Measurements from ENCODE around the gene ATRAID.

ATRAID gene

GRCh38 chr2:27220091-27220490, 8.2 kb downstream of the ATRAID start:
- no peak for FAIRE-seq

DNA sequence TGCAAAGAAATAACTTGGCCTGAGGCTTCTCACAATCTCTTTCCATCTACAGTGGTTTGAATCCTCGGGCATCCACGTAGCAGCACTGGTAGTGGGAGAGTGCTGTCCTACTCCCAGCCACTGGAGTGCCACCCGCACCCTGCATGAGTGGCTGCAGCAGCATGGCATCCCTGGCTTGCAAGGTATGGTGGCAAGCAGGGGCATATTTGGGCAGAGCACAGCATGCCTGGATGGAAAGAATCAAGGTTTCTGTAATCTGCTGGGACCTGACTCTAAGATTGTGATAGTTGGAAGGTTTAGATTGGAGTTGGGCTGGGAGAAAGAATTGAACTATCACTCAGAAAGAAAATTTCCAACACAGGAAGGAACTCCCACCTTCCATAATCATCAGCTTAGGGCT, 9.3 kb downstream of the ATRAID start:
- FAIRE-seq = no peak

- no peak for FAIRE-seq
These were observed 10.6 kb downstream of the ATRAID start for GRCh38 chr2:27222407-27222806.

DNA sequence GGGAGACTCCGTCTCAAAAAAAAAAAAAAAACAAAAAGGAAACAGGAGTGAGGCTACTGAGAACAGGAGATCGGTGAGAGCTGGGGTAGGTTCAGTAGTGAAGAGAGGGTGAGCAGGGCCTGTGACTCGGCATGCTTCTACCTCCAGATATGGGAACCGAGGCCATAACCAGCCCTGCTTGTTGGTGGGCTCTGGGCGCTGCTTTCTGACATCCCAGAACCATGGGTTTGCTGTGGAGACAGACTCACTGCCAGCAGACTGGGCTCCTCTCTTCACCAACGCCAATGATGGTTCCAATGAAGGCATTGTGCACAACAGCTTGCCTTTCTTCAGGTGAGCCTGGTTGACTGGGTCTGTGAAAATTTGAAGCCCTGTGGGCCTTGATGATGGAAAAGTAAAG, 11.6 kb downstream of the ATRAID start:
- FAIRE-seq = no peak

GRCh38 chr2:27225526-27225925, 13.7 kb downstream of the ATRAID start:
- no peak for FAIRE-seq

GRCh38 chr2:27227501-27227900, 15.7 kb downstream of the ATRAID start:
- FAIRE-seq = no peak

DNA sequence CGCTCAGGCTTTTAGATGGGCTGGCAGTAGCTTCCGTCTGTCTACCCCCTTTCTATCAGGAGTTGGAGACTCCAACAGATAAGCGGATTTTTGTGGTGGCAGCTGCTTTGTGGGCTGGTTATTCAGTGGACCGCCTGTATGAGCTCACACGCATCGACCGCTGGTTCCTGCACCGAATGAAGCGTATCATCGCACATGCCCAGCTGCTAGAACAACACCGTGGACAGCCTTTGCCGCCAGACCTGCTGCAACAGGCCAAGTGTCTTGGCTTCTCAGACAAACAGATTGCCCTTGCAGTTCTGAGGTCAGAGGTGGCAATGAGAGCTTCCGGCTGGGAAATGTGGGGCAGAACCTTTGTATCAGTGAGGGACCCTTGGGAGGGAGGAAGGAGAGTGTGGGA, 20.1 kb downstream of the ATRAID start:
- no peak for FAIRE-seq

GRCh38 chr2:27233341-27233740, 21.5 kb downstream of the ATRAID start:
- FAIRE-seq = no peak

DNA sequence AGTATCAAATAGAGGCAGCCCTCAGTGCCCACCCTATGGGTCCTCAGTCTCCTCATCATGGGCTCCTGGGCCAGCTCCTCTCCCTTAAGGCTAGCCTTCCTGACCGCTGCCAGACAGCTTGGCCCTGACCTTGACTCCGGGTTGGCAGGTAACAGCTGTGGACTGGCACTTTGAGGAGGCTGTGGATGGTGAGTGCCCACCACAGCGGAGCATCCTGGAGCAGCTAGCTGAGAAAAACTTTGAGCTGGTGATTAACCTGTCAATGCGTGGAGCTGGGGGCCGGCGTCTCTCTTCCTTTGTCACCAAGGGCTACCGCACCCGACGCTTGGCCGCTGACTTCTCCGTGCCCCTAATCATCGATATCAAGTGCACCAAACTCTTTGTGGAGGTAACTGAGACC, 24.3 kb downstream of the ATRAID start:
- no peak for FAIRE-seq

DNA sequence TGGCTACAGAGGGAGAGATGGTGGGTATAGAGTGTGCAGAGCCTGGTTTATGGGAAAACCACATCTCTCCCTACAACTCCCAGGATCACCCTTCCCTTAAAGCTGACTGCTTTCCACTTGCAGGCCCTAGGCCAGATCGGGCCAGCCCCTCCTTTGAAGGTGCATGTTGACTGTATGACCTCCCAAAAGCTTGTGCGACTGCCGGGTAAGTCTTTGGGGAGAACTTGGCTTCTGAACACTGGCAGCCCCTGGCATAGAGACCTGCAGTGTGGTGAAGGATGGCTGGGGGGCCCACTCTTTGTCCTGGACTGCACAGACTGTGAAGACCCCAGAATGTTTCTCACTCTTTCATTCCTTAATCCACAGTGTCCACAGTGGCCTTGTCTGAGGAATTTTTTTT, 24.8 kb downstream of the ATRAID start:
- FAIRE-seq = no peak

DNA sequence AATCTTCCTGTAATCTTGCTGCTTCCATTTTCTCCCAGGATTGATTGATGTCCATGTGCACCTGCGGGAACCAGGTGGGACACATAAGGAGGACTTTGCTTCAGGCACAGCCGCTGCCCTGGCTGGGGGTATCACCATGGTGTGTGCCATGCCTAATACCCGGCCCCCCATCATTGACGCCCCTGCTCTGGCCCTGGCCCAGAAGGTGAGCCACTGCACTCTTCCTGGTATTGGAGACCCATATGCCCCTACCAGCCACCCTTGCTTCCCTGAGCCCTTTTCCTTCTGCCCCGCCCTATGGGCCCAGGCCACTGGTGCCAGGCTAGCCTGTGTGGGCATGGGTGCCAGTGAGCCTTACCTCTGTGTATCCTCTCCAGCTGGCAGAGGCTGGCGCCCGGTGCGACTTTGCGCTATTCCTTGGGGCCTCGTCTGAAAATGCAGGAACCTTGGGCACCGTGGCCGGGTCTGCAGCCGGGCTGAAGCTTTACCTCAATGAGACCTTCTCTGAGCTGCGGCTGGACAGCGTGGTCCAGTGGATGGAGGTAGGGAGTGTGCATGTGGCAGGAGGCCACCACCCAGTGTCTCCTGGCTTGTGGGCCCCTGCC, 25.6 kb downstream of the ATRAID start:
- FAIRE-seq = no peak

DNA sequence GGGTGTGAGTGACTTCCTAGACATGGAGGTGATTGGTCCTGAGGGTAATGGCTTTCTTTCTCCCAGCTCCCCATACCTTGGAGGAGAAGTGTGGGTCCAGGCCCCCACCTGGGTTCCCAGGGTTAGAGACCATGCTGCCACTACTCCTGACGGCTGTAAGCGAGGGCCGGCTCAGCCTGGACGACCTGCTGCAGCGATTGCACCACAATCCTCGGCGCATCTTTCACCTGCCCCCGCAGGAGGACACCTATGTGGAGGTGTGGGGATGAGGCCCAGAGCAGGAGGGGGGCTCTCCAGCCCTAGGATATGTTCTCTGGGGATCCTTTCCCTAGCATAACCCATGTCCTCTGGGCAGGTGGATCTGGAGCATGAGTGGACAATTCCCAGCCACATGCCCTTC, 27.1 kb downstream of the ATRAID start:
- no peak for FAIRE-seq

DNA sequence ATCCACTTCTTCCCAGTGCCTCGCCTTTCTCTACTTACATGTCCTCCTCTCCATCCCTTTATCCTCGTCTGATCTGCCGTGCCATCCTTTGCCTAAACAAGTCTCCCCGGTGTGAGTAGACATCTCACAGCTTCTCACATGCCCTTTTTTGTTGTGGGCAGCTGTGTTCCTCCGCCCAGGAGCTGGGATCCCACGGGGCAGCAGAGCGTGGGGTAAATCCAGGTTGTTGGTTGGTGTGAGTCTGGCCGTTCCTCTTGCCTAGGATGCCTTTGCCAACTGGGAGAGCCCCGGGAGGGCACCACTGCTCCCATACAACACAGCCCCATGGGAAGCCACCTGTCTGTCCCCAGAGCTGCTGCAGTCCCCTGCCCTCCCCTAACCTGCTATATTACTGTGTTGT, 28.6 kb downstream of the ATRAID start:
- no peak for FAIRE-seq

DNA sequence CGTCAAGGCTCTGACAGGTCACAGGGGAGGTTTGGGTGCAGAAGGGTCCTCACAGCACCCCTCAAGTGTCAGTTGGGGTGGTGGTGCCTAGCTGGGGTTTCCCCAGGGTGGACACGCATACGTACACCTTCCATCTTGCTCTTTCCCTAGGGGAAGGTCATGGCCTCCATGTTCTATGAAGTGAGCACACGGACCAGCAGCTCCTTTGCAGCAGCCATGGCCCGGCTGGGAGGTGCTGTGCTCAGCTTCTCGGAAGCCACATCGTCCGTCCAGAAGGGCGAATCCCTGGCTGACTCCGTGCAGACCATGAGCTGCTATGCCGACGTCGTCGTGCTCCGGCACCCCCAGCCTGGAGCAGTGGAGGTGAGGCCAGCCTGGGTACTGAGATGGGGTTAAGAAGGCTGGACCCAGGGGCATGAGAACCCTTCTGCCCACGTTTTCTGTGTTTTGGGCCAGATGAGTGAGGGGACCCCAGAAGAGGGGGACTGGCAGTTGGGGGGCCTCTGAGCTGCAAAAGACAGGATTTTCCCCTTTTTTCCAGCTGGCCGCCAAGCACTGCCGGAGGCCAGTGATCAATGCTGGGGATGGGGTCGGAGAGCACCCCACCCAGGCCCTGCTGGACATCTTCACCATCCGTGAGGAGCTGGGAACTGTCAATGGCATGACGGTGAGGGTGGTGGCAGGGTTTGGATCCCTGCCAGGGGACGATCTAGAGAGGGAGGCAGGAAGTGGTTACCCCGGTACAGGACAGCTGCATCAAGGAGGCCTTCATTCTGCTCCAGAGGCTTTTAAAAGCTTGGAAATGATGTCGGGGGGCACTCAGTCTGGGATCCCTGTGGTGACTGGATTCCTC, 30.1 kb downstream of the ATRAID start:
- no peak for FAIRE-seq

DNA sequence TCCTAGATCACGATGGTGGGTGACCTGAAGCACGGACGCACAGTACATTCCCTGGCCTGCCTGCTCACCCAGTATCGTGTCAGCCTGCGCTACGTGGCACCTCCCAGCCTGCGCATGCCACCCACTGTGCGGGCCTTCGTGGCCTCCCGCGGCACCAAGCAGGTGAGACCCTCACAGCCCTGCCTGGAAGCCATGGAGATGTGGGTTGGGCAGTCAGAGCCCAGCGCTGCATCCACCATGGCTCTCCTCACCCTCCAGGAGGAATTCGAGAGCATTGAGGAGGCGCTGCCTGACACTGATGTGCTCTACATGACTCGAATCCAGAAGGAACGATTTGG, 30.7 kb downstream of the ATRAID start:
- no peak for FAIRE-seq

- FAIRE-seq = no peak
These were observed 31.7 kb downstream of the ATRAID start for GRCh38 chr2:27243391-27244130.

- no peak for FAIRE-seq
These were observed 33.3 kb downstream of the ATRAID start for GRCh38 chr2:27245116-27245515.

GRCh38 chr2:27245626-27246025, 33.8 kb downstream of the ATRAID start:
- no peak for FAIRE-seq

DNA sequence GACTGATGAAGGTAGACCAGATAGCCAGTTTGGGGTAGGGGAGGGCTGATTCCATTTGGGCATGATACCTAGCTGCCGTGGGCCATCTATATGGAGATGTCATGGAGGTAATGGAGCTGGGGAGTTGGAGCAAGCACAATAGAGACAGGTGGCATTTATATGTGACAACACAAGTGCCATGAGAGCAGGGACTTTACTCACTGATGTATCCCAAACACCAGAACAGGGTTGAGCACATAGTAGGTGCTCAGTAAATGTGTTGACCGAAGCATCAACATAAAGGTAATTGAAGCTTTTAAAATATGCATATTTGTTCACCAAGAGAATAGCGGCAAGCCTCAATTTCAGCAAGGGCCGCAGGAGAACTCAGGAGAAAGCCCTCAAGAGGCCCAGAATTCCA, 36.1 kb downstream of the ATRAID start:
- no peak for FAIRE-seq

DNA sequence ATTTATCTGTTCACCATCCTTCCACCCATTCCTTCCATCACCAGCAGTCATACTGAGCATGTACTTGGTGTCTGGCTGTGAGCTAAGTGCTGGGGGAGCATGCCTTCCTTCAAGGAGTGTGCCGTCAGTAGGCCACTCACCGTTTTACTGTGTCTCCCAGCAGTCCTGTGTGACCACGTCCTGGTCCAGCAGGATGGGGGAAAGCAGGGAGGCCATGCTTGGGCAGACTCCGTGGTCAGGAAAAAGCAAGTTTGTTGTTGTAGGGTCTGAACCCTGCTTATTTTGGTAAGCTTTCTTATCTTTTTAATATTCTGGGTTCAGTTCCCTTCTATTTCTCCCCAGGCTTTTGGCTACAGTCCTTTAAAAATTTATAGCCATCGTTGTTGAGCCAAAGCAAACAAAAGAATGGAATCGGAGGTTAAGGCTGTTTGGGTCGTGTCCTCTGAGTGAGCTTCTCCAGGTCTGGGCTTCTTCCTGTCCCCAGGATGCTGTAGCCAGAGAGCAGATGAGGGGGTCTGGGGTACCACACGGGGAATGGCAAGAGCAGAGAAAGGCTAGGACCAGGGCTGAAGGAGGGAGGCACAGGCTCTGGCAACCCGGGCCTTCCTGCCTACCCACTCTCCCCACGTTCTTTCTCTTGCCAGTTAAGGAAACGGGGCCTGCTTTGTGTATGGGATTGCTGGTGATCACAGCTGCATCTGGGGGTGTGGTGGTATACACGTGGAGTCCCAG, 37.5 kb downstream of the ATRAID start:
- no peak for FAIRE-seq

GRCh38 chr2:27249891-27250651, 38.2 kb downstream of the ATRAID start:
- FAIRE-seq = no peak

GRCh38 chr2:27250652-27251379, 39.0 kb downstream of the ATRAID start:
- FAIRE-seq = no peak

Measured in islet of Langerhans (tissue), 1 donor.